ENCODE measurements around the gene TSACC.

TSACC gene

DNA sequence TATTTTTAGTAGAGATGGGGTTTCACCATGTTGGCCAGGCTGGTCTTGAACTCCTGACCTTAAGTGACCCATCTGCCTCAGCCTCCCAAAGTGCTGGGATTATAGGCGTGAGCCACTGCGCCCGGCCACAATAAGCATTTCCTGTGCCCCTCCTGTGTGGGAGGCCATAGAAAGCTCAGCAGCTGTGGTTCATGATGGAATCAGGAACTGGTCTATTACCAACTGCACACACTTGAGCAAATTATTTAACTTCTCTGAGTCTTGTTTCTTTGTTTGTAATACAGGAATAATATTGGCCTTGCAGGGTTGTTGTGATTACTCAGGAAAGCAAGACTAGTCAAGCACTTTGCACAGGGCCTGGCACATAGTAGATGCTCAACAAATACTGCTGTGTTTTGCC is 45.7 kb downstream of the TSACC start:
- TF ChIP-seq, protein P1, sequence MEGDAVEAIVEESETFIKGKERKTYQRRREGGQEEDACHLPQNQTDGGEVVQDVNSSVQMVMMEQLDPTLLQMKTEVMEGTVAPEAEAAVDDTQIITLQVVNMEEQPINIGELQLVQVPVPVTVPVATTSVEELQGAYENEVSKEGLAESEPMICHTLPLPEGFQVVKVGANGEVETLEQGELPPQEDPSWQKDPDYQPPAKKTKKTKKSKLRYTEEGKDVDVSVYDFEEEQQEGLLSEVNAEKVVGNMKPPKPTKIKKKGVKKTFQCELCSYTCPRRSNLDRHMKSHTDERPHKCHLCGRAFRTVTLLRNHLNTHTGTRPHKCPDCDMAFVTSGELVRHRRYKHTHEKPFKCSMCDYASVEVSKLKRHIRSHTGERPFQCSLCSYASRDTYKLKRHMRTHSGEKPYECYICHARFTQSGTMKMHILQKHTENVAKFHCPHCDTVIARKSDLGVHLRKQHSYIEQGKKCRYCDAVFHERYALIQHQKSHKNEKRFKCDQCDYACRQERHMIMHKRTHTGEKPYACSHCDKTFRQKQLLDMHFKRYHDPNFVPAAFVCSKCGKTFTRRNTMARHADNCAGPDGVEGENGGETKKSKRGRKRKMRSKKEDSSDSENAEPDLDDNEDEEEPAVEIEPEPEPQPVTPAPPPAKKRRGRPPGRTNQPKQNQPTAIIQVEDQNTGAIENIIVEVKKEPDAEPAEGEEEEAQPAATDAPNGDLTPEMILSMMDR (IDR thresholded peaks at IDR 0.05; ENCODE audit: borderline replicate concordance, insufficient read depth, low read depth, low read length) = no peak

DNA sequence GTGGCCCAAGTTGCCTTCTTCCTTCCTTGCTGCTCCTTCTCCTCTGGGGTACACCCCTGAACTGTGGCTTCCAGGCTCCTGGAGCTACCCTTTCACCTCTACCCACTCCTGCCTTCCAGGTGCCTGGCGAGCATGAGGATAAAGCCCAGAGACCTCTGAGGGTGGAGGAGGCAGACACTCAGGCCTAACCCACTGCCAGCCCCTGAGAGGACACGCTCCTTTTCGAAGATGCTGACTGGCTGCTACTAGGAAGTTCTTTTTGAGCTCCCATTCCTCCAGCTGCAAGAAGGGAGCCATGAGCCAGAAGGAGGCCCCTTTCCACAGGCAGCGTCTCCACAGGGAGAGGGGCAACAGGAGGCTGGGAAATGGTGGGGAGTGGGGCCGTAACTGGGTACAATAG is 46.3 kb downstream of the TSACC start:
- H3K4me3 ChIP-seq (ENCODE audit: low read depth, low read length) = no peak overlapping the region
- TF ChIP-seq, protein P1 (IDR thresholded peaks at IDR 0.05; ENCODE audit: borderline replicate concordance, insufficient read depth, low read depth, low read length) = no peak

More for the DNA sequence above, 45.7 kb downstream of the TSACC start:
- H3K4me3 ChIP-seq (ENCODE audit: low read depth, low read length) = no peak overlapping the region

DNA sequence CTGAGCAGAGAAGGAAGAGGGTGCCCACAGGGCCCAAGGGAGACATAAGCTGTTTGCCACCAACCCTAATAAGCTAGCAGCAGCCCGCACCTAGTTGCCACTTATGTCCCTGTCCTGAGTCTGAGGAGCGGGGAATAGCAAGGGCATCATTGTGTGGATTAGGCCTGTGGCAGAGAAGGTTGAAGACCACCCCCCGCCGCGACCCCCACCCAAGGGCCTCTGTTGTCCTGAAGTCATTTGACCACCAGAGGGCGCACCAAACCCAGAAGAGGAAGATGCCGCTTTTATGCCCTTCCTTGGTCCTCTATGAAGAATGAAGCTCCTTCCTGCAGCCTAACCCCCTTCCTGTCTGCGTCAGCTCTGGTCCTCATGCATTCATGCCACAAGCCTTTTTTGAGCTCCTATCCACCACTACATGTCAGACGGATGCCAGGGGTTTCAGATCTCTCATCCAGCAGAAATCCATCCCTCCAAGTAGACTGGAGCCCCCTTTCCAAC is 47.3 kb downstream of the TSACC start:
- TF ChIP-seq, protein P1 (IDR thresholded peaks at IDR 0.05; ENCODE audit: borderline replicate concordance, insufficient read depth, low read depth, low read length) = peak; percentile 85
- H3K4me3 ChIP-seq (ENCODE audit: low read depth, low read length) = no peak overlapping the region

DNA sequence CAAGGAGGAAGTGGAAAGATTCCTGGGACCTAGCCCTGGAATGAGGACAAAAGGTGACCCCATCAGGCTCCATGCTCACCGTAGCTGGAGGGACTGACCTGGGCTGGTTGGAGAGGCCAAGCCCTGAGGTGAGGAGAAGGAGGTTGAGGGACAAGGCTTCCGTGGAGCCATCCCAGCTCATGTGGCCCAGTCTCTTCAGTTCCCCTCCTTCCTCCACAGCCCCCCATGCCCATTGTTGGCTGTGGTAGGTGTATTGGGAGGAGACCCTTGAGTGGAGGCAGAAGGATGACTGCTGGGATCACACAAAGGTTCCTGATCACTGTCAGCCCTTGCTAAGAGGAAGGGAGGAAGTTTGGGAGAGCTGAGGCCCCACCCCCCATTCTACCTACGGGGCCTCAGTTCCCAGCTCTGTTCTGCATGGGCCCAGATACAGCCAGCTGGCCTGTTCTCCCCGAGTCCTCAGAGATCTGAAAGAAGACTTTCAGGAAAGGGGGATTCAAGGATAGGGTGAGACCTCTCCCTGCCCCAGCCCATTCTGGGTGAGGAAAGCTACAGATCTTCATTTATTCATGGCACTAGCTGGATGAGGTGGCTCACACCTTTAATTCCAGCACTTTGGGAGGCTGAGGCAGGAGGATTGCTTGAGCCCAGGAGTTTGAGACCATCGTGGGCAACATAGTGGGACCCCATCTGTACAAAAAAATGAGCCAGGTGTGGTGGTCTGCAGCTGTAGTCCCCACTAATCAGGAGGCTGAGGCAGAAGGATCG is 48.0 kb downstream of the TSACC start:
- TF ChIP-seq, protein P1 (IDR thresholded peaks at IDR 0.05; ENCODE audit: borderline replicate concordance, insufficient read depth, low read depth, low read length) = no peak
- no peak overlapping the region for H3K4me3 ChIP-seq (ENCODE audit: low read depth, low read length)

DNA sequence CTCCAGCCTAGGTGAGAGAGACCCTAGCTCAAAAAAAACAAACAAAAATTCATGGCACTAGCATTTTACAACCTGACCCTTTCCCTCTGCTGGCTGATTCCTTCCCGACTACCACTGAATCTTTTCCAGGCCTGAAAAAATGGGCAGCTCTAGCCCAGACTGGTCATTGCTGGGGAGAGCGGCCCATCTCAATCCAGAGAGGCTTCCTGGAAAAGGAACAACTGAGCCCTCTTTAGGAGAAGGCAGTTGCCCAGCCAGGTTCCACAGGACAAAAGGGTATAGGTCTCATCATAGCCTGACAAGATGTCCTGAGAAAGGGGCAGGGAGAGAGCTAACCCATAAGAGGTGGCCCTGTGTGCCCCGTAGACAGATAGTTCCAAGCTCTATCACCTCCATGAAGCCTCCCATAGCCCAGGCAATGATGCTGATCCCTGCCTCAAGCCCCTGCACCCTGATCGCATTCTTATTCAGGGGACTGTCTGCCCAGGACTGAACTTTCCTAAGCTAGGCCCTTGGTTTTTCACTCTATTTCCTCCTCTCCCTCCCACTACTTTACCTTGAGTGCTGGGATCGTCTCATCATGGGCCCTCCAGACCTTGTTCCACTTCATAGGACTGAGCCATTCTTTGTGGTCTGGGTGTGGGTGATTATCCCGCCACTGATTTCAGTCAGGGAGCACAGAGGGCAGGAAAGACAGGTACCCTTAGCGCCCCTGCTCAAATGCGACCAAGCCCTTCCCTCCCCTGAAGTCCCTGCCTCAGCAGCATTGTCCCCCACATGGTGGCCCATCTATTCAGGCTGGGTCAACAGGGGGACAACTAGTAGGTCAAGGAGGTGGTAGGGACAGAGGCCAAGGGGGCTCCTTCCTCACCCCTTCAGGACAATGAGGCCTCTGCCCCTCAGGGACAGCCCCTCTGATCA is 48.9 kb downstream of the TSACC start:
- no peak overlapping the region for H3K4me3 ChIP-seq (ENCODE audit: low read depth, low read length)
- TF ChIP-seq, protein P1 (IDR thresholded peaks at IDR 0.05; ENCODE audit: borderline replicate concordance, insufficient read depth, low read depth, low read length) = no peak

DNA sequence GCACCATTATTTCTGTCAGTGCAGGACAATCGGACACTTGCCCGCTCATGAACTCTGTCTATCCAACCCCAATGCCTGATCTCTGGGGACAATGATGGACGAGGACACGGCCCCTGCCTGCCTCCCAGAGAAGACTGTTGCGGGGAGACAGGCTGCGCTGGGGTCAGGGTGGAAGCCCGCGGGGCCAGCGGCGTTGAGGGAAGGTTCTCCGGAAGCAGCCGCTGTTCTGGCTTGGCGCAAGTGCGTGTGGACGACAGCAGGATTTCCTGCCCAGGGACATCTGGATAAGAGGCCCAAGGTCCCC is 49.5 kb downstream of the TSACC start:
- H3K4me3 ChIP-seq (ENCODE audit: low read depth, low read length) = no peak overlapping the region
- TF ChIP-seq, protein P1 (IDR thresholded peaks at IDR 0.05; ENCODE audit: borderline replicate concordance, insufficient read depth, low read depth, low read length) = no peak
